ENCODE measurements around the gene MSANTD1. TPM values are rescaled to one million over a fixed set of nuclear protein-coding genes. Genes with fewer than 3 reads are reported as not detected.

Gene MSANTD1
- 1 to 10 TPM in 2 of 3 donors, under 1 TPM in 1; 0.54 to 2.2 (median 1.8) TPM for total RNA-seq
- total RNA-seq (2013) = 0.79 TPM

GRCh38 chr4:3248811-3249661 lies at the start of gene MSANTD1:
Gene MSANTD1, plus strand, starts transcription at chr4:3249159. Its CDS starts 64 bp downstream, at chr4:3249223.
- no peak for DNase-seq
- no peaks in the 10 kb centered on the region for H3K27me3 ChIP-seq (ENCODE audit: control insufficient read depth, insufficient read depth, low read length)
- no peaks in the 10 kb centered on the region for H3K36me3 Mint-ChIP-seq
- H3K9me3 Mint-ChIP-seq = no peaks in the 10 kb centered on the region
- peaks cover 6 to 8% of the 10 kb centered on the region in 2 donors for H3K4me1 Mint-ChIP-seq
- H3K9me3 ChIP-seq (ENCODE audit: control insufficient read depth, insufficient read depth, low read length) = no peaks in the 10 kb centered on the region
- WGBS (ENCODE audit: insufficient coverage) = 95% methylated on average over 72 of the region's 72 CpGs
- no peak within 1 kb of the TSS for H3K27ac ChIP-seq (ENCODE audit: low read length)
- H3K27me3 Mint-ChIP-seq (ENCODE audit: low read depth in 2 of 2) = no peaks in the 10 kb centered on the region
- no peak within 1 kb of the TSS for H3K4me3 Mint-ChIP-seq
- H3K27ac Mint-ChIP-seq = no peak within 1 kb of the TSS
- TF ChIP-seq, protein P1, sequence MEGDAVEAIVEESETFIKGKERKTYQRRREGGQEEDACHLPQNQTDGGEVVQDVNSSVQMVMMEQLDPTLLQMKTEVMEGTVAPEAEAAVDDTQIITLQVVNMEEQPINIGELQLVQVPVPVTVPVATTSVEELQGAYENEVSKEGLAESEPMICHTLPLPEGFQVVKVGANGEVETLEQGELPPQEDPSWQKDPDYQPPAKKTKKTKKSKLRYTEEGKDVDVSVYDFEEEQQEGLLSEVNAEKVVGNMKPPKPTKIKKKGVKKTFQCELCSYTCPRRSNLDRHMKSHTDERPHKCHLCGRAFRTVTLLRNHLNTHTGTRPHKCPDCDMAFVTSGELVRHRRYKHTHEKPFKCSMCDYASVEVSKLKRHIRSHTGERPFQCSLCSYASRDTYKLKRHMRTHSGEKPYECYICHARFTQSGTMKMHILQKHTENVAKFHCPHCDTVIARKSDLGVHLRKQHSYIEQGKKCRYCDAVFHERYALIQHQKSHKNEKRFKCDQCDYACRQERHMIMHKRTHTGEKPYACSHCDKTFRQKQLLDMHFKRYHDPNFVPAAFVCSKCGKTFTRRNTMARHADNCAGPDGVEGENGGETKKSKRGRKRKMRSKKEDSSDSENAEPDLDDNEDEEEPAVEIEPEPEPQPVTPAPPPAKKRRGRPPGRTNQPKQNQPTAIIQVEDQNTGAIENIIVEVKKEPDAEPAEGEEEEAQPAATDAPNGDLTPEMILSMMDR (IDR thresholded peaks at IDR 0.05) = no peak
- intact Hi-C loops (cut with micrococcal nuclease) = no loop called here
- H3K36me3 ChIP-seq (ENCODE audit: control insufficient read depth, insufficient read depth, low read length) = peaks cover 2% of the 10 kb centered on the region
- H3K4me1 ChIP-seq (ENCODE audit: control insufficient read depth, insufficient read depth, low read length) = peaks cover 14% of the 10 kb centered on the region
- no peak for ATAC-seq
- no peak within 1 kb of the TSS for H3K4me3 ChIP-seq (ENCODE audit: low read length)

GRCh38 chr4:3199653-3200422 lies 49.1 kb upstream of the MSANTD1 start:
- Mint-ChIP-seq H3K36me3 (no peaks in the 10 kb centered on the region), H3K9me3 (no peaks in the 10 kb centered on the region), H3K27ac (peak overlapping the region in 1 of 2 donors; percentile 96), H3K27me3 (ENCODE audit: low read depth in 2 of 2) (no peaks in the 10 kb centered on the region), H3K4me3 (no peak overlapping the region), H3K4me1 (peaks cover 65 to 78% of the 10 kb centered on the region in 2 donors)
- no peak for DNase-seq
- Histone ChIP-seq H3K27me3 (ENCODE audit: control insufficient read depth, insufficient read depth, low read length) (no peaks in the 10 kb centered on the region), H3K36me3 (ENCODE audit: control insufficient read depth, insufficient read depth, low read length) (peaks cover 28% of the 10 kb centered on the region), H3K9me3 (ENCODE audit: control insufficient read depth, insufficient read depth, low read length) (no peaks in the 10 kb centered on the region), H3K4me1 (ENCODE audit: control insufficient read depth, insufficient read depth, low read length) (peaks cover 80% of the 10 kb centered on the region), H3K27ac (ENCODE audit: low read length) (peak overlapping the region; percentile 89), H3K4me3 (ENCODE audit: low read length) (no peak overlapping the region)
- WGBS (ENCODE audit: insufficient coverage) = 95% methylated on average over 16 of the region's 17 CpGs
- intact Hi-C loops (cut with micrococcal nuclease) = loop anchor here (5.0 kb wide), 2 partner anchors 38 to 153 kb away; no protein-coding TSS in a partner anchor
- TF ChIP-seq, protein P1 (IDR thresholded peaks at IDR 0.05) = no peak
- ATAC-seq = no peak

GRCh38 chr4:3200423-3201090 lies 48.4 kb upstream of the MSANTD1 start:
- no peak for ATAC-seq
- H3K36me3 Mint-ChIP-seq = no peaks in the 10 kb centered on the region
- peaks cover 73% of the 10 kb centered on the region for H3K4me1 ChIP-seq (ENCODE audit: control insufficient read depth, insufficient read depth, low read length)
- H3K4me3 Mint-ChIP-seq = no peak overlapping the region
- no peaks in the 10 kb centered on the region for H3K9me3 ChIP-seq (ENCODE audit: control insufficient read depth, insufficient read depth, low read length)
- DNase-seq = no peak
- H3K4me1 Mint-ChIP-seq = peaks cover 58 to 71% of the 10 kb centered on the region in 2 donors
- H3K36me3 ChIP-seq (ENCODE audit: control insufficient read depth, insufficient read depth, low read length) = peaks cover 25% of the 10 kb centered on the region
- peak overlapping the region; percentile 88 to 96 for H3K27ac Mint-ChIP-seq
- peak overlapping the region; percentile 89 for H3K27ac ChIP-seq (ENCODE audit: low read length)
- intact Hi-C loops (cut with micrococcal nuclease) = loop anchor here (5.0 kb wide), 2 partner anchors 38 to 153 kb away; no protein-coding TSS in a partner anchor
- H3K9me3 Mint-ChIP-seq = no peaks in the 10 kb centered on the region
- 97% methylated on average over 8 of the region's 8 CpGs for WGBS (ENCODE audit: insufficient coverage)
- no peaks in the 10 kb centered on the region for H3K27me3 ChIP-seq (ENCODE audit: control insufficient read depth, insufficient read depth, low read length)
- no peak overlapping the region for H3K4me3 ChIP-seq (ENCODE audit: low read length)
- no peaks in the 10 kb centered on the region for H3K27me3 Mint-ChIP-seq (ENCODE audit: low read depth in 2 of 2)
- TF ChIP-seq, protein P1 (IDR thresholded peaks at IDR 0.05) = no peak
